ENCODE results near the gene CD83.

CD83 gene

GRCh38 chr6:14074476-14075094 is 43.0 kb upstream of the CD83 start:
- CTCF ChIA-PET: interaction anchor here (1.0 kb wide), 1 partner anchor 8 kb away, joined by 3 read pairs; no protein-coding TSS in a partner anchor

GRCh38 chr6:14075095-14075503 is 42.5 kb upstream of the CD83 start:
- ChIA-PET POLR2A (ENCODE audit: low non-redundant PET) (no interaction called here), CTCF (interaction anchor here (1.0 kb wide), 1 partner anchor 8 kb away, joined by 3 read pairs; no protein-coding TSS in a partner anchor)
- DNase-seq (ENCODE audit: low spot score): peak; percentile 24
- no peak overlapping the region for H3K27ac ChIP-seq
- no peak for TF ChIP-seq CTCF (conservative IDR thresholded peaks at IDR 0.05; ENCODE audit: low read depth)

More at GRCh38 chr6:14074476-14075094, 43.0 kb upstream of the CD83 start:
- H3K27ac ChIP-seq: no peak overlapping the region
- TF ChIP-seq CTCF (conservative IDR thresholded peaks at IDR 0.05; ENCODE audit: low read depth): no peak
- POLR2A ChIA-PET (ENCODE audit: low non-redundant PET): no interaction called here
- no peak for DNase-seq (ENCODE audit: low spot score)

- ChIA-PET POLR2A (ENCODE audit: low non-redundant PET) (no interaction called here), CTCF (no interaction called here)
- no peak for DNase-seq (ENCODE audit: low spot score)
- no peak for TF ChIP-seq CTCF (conservative IDR thresholded peaks at IDR 0.05; ENCODE audit: low read depth)
- no peak overlapping the region for H3K27ac ChIP-seq
Observed at GRCh38 chr6:14077193-14077867, 40.2 kb upstream of the CD83 start.

GRCh38 chr6:14079433-14079832 is 38.1 kb upstream of the CD83 start:
- POLR2A ChIA-PET (ENCODE audit: low non-redundant PET): interaction anchor here (0.5 kb wide), 1 partner anchor 146 kb away, joined by 3 read pairs; no protein-coding TSS in a partner anchor
- CTCF ChIA-PET: no interaction called here
- no peak overlapping the region for H3K27ac ChIP-seq
- TF ChIP-seq CTCF (conservative IDR thresholded peaks at IDR 0.05; ENCODE audit: low read depth): no peak
- DNase-seq (ENCODE audit: low spot score): peak; percentile 19

- DNase-seq (ENCODE audit: low spot score): no peak
- POLR2A ChIA-PET (ENCODE audit: low non-redundant PET): interaction anchor here (0.5 kb wide), 1 partner anchor 147 kb away, joined by 3 read pairs; no protein-coding TSS in a partner anchor
- H3K27ac ChIP-seq: no peak overlapping the region
- CTCF ChIA-PET: interaction anchor here (0.6 to 1.0 kb wide), 2 partner anchors 39 to 500 kb away, joined by 3 read pairs; no protein-coding TSS in a partner anchor
- no peak for TF ChIP-seq CTCF (conservative IDR thresholded peaks at IDR 0.05; ENCODE audit: low read depth)
Observed at GRCh38 chr6:14079971-14080370, 37.6 kb upstream of the CD83 start.

- ChIA-PET CTCF (interaction anchor here (0.6 to 1.0 kb wide), 3 partner anchors 14 to 38 kb away, joined by 3 read pairs; no protein-coding TSS in a partner anchor), POLR2A (ENCODE audit: low non-redundant PET) (no interaction called here)
- DNase-seq (ENCODE audit: low spot score): no peak
- no peak overlapping the region for H3K27ac ChIP-seq
- TF ChIP-seq CTCF (conservative IDR thresholded peaks at IDR 0.05; ENCODE audit: low read depth): no peak
Observed at GRCh38 chr6:14081126-14081525, 36.4 kb upstream of the CD83 start.

All from RWPE1 (cell line).